Nephron (organoid): Measurements from ENCODE around the gene BMPR1A.
"Not testable (repeated sequence)": the region's sequence is repeated elsewhere in the genome, so short reads cannot be mapped to it uniquely, and the experiment has no call there.

Experiments used
- H3K27ac Mint-ChIP-seq, 3 experiments: 2 replicates each; pipeline ENCODE4 v1.8.0; 2020; ENCODE audit warnings: mixed read lengths in 3 of 3, mild to moderate bottlenecking in 2 of 3, moderate library complexity in 1 of 3
- H3K27me3 Mint-ChIP-seq: 2 replicates; pipeline ENCODE4 v1.8.0; 2021; ENCODE audit warnings: low read depth, mild to moderate bottlenecking, moderate library complexity, mixed read lengths
- H3K36me3 Mint-ChIP-seq: 2 replicates; pipeline ENCODE4 v1.8.0; 2020; ENCODE audit warnings: low read depth, mixed read lengths
- H3K4me1 Mint-ChIP-seq: 2 replicates; pipeline ENCODE4 v1.8.0; 2020; ENCODE audit warnings: mixed read lengths
- H3K4me3 Mint-ChIP-seq, 3 experiments: 2 replicates each; pipeline ENCODE4 v1.8.0; 2020; ENCODE audit warnings: mild to moderate bottlenecking in 3 of 3, mixed read lengths in 3 of 3, moderate library complexity in 2 of 3
- H3K9me3 Mint-ChIP-seq: 2 replicates; pipeline ENCODE4 v1.8.0; 2020; ENCODE audit warnings: mixed read lengths
- CTCF ChIP-seq, 3 experiments: fragments of 200-600 bp; sonication (generic); IDR thresholded peaks; one replicate each; pipeline ENCODE4 v1.5.0; 2021; ENCODE audit warnings: antibody characterized with exemption in 3 of 3; ENCODE audit not compliant: unreplicated experiment in 3 of 3

BMPR1A gene

GRCh38 chr10:86972613-86973380 is 216.4 kb downstream of the BMPR1A start:
- peak overlapping the region; percentile 57 to 97 (median 76) for H3K4me3 Mint-ChIP-seq
- H3K27me3 Mint-ChIP-seq: peaks cover 11% of the 10 kb centered on the region
- peak overlapping the region; percentile 21 to 63 (median 23) for H3K27ac Mint-ChIP-seq
- peaks cover 2% of the 10 kb centered on the region for H3K9me3 Mint-ChIP-seq
- peaks cover 25% of the 10 kb centered on the region for H3K4me1 Mint-ChIP-seq
- H3K36me3 Mint-ChIP-seq: no peaks in the 10 kb centered on the region
- TF ChIP-seq CTCF (IDR thresholded peaks at IDR 0.05; ENCODE audit: unreplicated experiment in 3 of 3): no peak

- Mint-ChIP-seq H3K36me3 (no peaks in the 10 kb centered on the region), H3K27ac (peak overlapping the region in 2 of 3 experiments; percentile 0 to 17), H3K27me3 (peaks cover 11% of the 10 kb centered on the region), H3K4me1 (peaks cover 31% of the 10 kb centered on the region), H3K9me3 (peaks cover 2% of the 10 kb centered on the region), H3K4me3 (peak overlapping the region in 2 of 3 experiments; percentile 9 to 33)
- no peak for TF ChIP-seq CTCF (IDR thresholded peaks at IDR 0.05; ENCODE audit: unreplicated experiment in 3 of 3)
Measured at GRCh38 chr10:86974484-86974883, 218.1 kb downstream of the BMPR1A start.

GRCh38 chr10:86976362-86977056 is 220.1 kb downstream of the BMPR1A start:
- peaks cover 11% of the 10 kb centered on the region for H3K27me3 Mint-ChIP-seq
- no peak overlapping the region for H3K4me3 Mint-ChIP-seq
- no peaks in the 10 kb centered on the region for H3K36me3 Mint-ChIP-seq
- peaks cover 37% of the 10 kb centered on the region for H3K4me1 Mint-ChIP-seq
- no peak overlapping the region for H3K27ac Mint-ChIP-seq
- TF ChIP-seq CTCF (IDR thresholded peaks at IDR 0.05; ENCODE audit: unreplicated experiment in 3 of 3): no peak
- peaks cover 2% of the 10 kb centered on the region for H3K9me3 Mint-ChIP-seq

- H3K36me3 Mint-ChIP-seq, H3K27me3 Mint-ChIP-seq, H3K4me3 Mint-ChIP-seq, H3K9me3 Mint-ChIP-seq: not testable (repeated sequence)
- Mint-ChIP-seq H3K27ac (peak overlapping the region in 2 of 3 experiments; percentile 1 to 81), H3K4me1 (peaks cover 32% of the 10 kb centered on the region)
Measured at GRCh38 chr10:86978457-86978856, 222.0 kb downstream of the BMPR1A start.

GRCh38 chr10:86979296-86979818 is 222.9 kb downstream of the BMPR1A start:
- Mint-ChIP-seq H3K27me3 (no peaks in the 10 kb centered on the region), H3K27ac (no peak overlapping the region), H3K9me3 (peaks cover 2% of the 10 kb centered on the region), H3K4me3 (no peak overlapping the region), H3K36me3 (no peaks in the 10 kb centered on the region), H3K4me1 (peaks cover 32% of the 10 kb centered on the region)
- TF ChIP-seq CTCF (IDR thresholded peaks at IDR 0.05; ENCODE audit: unreplicated experiment in 3 of 3): no peak

GRCh38 chr10:86979977-86980448 is 223.6 kb downstream of the BMPR1A start:
- no peak for TF ChIP-seq CTCF (IDR thresholded peaks at IDR 0.05; ENCODE audit: unreplicated experiment in 3 of 3)
- no peaks in the 10 kb centered on the region for H3K36me3 Mint-ChIP-seq
- peaks cover 32% of the 10 kb centered on the region for H3K4me1 Mint-ChIP-seq
- no peak overlapping the region for H3K27ac Mint-ChIP-seq
- H3K9me3 Mint-ChIP-seq: peaks cover 2% of the 10 kb centered on the region
- H3K4me3 Mint-ChIP-seq: no peak overlapping the region
- H3K27me3 Mint-ChIP-seq: no peaks in the 10 kb centered on the region

GRCh38 chr10:86981020-86981419 is 224.6 kb downstream of the BMPR1A start:
- not testable (repeated sequence) for H3K9me3 Mint-ChIP-seq, H3K27me3 Mint-ChIP-seq, H3K36me3 Mint-ChIP-seq, H3K4me3 Mint-ChIP-seq
- peak overlapping the region in 1 of 3 experiments; percentile 19 for H3K27ac Mint-ChIP-seq
- H3K4me1 Mint-ChIP-seq: peaks cover 32% of the 10 kb centered on the region
